ENCODE results near the gene ESYT1.

ESYT1 gene

GRCh38 chr12:56127888-56128669 is at the start of gene ESYT1 (continued):
- TF ChIP-seq ZNF211 (tag by site-specific recombination; IDR thresholded peaks at IDR 0.05; ENCODE audit: low read depth) (no peak), ZNF830 (tag by site-specific recombination; IDR thresholded peaks at IDR 0.05; ENCODE audit: low read depth) (no peak), KLF10 (tag by site-specific recombination; IDR thresholded peaks at IDR 0.05) (peak; percentile 89), ZNF785 (tag by site-specific recombination; IDR thresholded peaks at IDR 0.05) (no peak), ZNF624 (tag by site-specific recombination; IDR thresholded peaks at IDR 0.05) (no peak), HOXA7 (CRISPR knock-in tag; IDR thresholded peaks at IDR 0.05; ENCODE audit: borderline replicate concordance) (no peak), ZNF677 (tag by site-specific recombination; IDR thresholded peaks at IDR 0.05) (no peak), ZNF292 (tag by site-specific recombination; IDR thresholded peaks at IDR 0.05; ENCODE audit: borderline replicate concordance, low read depth) (no peak), ZNF239 (tag by site-specific recombination; IDR thresholded peaks at IDR 0.05) (no peak), PRDM1 (tag by site-specific recombination; IDR thresholded peaks at IDR 0.05) (0 out of 2 replicates have a peak, but pooled peaks have one; percentile 68), ZNF561 (tag by site-specific recombination; IDR thresholded peaks at IDR 0.05; ENCODE audit: borderline replicate concordance) (no peak), KLF16 (tag by site-specific recombination; IDR thresholded peaks at IDR 0.05) (peak; percentile 16; the same call in 1 of the 2 replicates), GFI1B (tag by site-specific recombination; IDR thresholded peaks at IDR 0.05) (no peak), PRDM4 (tag by site-specific recombination; IDR thresholded peaks at IDR 0.05) (0 out of 2 replicates have a peak, but pooled peaks have one; percentile 29), ZNF626 (tag by site-specific recombination; IDR thresholded peaks at IDR 0.05) (no peak), ZBTB1 (tag by site-specific recombination; IDR thresholded peaks at IDR 0.05) (no peak), SCRT2 (tag by site-specific recombination; IDR thresholded peaks at IDR 0.05) (no peak), KLF8 (tag by site-specific recombination; IDR thresholded peaks at IDR 0.05) (peak; percentile 69), ZNF155 (tag by site-specific recombination; IDR thresholded peaks at IDR 0.05) (no peak)
- TF ChIP-seq, protein P1, sequence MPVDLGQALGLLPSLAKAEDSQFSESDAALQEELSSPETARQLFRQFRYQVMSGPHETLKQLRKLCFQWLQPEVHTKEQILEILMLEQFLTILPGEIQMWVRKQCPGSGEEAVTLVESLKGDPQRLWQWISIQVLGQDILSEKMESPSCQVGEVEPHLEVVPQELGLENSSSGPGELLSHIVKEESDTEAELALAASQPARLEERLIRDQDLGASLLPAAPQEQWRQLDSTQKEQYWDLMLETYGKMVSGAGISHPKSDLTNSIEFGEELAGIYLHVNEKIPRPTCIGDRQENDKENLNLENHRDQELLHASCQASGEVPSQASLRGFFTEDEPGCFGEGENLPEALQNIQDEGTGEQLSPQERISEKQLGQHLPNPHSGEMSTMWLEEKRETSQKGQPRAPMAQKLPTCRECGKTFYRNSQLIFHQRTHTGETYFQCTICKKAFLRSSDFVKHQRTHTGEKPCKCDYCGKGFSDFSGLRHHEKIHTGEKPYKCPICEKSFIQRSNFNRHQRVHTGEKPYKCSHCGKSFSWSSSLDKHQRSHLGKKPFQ (tag by site-specific recombination; IDR thresholded peaks at IDR 0.05): no peak
- TF ChIP-seq, protein P2, sequence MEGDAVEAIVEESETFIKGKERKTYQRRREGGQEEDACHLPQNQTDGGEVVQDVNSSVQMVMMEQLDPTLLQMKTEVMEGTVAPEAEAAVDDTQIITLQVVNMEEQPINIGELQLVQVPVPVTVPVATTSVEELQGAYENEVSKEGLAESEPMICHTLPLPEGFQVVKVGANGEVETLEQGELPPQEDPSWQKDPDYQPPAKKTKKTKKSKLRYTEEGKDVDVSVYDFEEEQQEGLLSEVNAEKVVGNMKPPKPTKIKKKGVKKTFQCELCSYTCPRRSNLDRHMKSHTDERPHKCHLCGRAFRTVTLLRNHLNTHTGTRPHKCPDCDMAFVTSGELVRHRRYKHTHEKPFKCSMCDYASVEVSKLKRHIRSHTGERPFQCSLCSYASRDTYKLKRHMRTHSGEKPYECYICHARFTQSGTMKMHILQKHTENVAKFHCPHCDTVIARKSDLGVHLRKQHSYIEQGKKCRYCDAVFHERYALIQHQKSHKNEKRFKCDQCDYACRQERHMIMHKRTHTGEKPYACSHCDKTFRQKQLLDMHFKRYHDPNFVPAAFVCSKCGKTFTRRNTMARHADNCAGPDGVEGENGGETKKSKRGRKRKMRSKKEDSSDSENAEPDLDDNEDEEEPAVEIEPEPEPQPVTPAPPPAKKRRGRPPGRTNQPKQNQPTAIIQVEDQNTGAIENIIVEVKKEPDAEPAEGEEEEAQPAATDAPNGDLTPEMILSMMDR (tag by site-specific recombination; IDR thresholded peaks at IDR 0.05): peak; percentile 67; the same call in 1 of the 2 replicates
- TF ChIP-seq, protein P3, sequence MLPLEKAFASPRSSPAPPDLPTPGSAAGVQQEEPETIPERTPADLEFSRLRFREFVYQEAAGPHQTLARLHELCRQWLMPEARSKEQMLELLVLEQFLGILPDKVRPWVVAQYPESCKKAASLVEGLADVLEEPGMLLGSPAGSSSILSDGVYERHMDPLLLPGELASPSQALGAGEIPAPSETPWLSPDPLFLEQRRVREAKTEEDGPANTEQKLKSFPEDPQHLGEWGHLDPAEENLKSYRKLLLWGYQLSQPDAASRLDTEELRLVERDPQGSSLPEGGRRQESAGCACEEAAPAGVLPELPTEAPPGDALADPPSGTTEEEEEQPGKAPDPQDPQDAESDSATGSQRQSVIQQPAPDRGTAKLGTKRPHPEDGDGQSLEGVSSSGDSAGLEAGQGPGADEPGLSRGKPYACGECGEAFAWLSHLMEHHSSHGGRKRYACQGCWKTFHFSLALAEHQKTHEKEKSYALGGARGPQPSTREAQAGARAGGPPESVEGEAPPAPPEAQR (tag by site-specific recombination; IDR thresholded peaks at IDR 0.05): no peak
